Astrocyte (in vitro differentiated cells and primary cell): ENCODE results near the gene PCBP3.

Experiments used
- EZH2 ChIP-seq: IDR thresholded peaks from 2 replicates; pipeline ENCODE4 v1.6.1; 2012; ENCODE audit warnings: mild to moderate bottlenecking, low read length, inconsistent platforms; ENCODE audit not compliant: insufficient read depth
- TF ChIP-seq, protein P1 (sequence below): IDR thresholded peaks from 2 replicates; pipeline ENCODE4 v1.5.1; 2011; ENCODE audit warnings: low read depth, mild to moderate bottlenecking, inconsistent platforms, low read length, moderate library complexity; ENCODE audit not compliant: insufficient read depth

- TF ChIP-seq, protein P1, sequence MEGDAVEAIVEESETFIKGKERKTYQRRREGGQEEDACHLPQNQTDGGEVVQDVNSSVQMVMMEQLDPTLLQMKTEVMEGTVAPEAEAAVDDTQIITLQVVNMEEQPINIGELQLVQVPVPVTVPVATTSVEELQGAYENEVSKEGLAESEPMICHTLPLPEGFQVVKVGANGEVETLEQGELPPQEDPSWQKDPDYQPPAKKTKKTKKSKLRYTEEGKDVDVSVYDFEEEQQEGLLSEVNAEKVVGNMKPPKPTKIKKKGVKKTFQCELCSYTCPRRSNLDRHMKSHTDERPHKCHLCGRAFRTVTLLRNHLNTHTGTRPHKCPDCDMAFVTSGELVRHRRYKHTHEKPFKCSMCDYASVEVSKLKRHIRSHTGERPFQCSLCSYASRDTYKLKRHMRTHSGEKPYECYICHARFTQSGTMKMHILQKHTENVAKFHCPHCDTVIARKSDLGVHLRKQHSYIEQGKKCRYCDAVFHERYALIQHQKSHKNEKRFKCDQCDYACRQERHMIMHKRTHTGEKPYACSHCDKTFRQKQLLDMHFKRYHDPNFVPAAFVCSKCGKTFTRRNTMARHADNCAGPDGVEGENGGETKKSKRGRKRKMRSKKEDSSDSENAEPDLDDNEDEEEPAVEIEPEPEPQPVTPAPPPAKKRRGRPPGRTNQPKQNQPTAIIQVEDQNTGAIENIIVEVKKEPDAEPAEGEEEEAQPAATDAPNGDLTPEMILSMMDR = no peak
- TF ChIP-seq EZH2 = no peak
Measured at GRCh38 chr21:45858180-45858579, 214.7 kb downstream of the PCBP3 start.
